ENCODE data around the gene HTRA3. TPM values are rescaled to one million over a fixed set of nuclear protein-coding genes. Genes with fewer than 3 reads are reported as not detected.

HTRA3 gene
- total RNA-seq, 1 donor from 2014 or later: not detected

GRCh38 chr4:8238515-8239053 is 31.0 kb upstream of the HTRA3 start:
- intact Hi-C loops (cut with micrococcal nuclease): no loop called here
- no peaks in the 10 kb centered on the region for H3K4me1 Mint-ChIP-seq
- H3K9me3 Mint-ChIP-seq: no peaks in the 10 kb centered on the region
- H3K27me3 Mint-ChIP-seq: no peaks in the 10 kb centered on the region
- no peak overlapping the region for H3K27ac Mint-ChIP-seq
- no peak for DNase-seq
- H3K36me3 Mint-ChIP-seq (ENCODE audit: low read depth): peaks cover 6% of the 10 kb centered on the region
- no peak overlapping the region for H3K4me3 Mint-ChIP-seq

DNA sequence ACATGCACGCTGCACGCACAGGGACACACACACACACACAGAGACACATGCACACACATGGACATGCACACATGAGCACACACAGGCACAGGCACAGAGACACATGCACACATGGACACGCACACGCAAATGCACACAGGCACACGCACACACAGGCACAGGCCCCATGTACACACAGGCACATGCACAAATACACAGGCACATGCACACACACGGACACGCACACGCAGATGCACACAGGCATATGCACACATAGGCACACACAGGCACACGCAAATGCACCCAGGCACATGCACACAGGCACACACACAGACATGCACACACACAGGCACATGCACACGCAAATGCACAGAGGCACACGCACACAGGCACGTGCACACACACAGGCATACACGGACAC is 30.3 kb upstream of the HTRA3 start:
- Mint-ChIP-seq H3K9me3 (no peaks in the 10 kb centered on the region), H3K4me3 (no peak overlapping the region), H3K27me3 (no peaks in the 10 kb centered on the region), H3K4me1 (no peaks in the 10 kb centered on the region), H3K27ac (no peak overlapping the region), H3K36me3 (ENCODE audit: low read depth) (peaks cover 6% of the 10 kb centered on the region)
- intact Hi-C loops (cut with micrococcal nuclease): no loop called here
- no peak for DNase-seq

DNA sequence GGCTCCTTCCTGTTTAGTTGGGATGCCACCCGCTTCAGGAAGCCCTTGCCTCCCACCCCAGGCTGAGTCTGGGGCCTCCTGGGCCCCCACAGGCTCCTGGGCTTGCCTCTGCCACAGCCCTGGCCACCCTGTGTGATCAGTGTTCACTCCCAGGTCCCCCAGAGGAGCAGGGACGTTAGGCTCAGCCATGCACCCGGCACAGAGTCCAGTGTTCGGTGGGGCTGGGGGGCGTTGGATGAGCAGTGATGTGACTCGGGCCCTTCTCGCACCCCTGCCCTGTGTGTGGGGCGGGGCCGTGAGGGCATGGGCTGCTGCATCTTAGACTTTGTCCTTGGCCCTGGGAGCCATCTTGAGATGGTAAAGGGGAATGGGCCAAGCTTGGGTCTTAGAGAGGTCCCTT is 29.9 kb upstream of the HTRA3 start:
- Mint-ChIP-seq H3K4me1 (no peaks in the 10 kb centered on the region), H3K4me3 (no peak overlapping the region), H3K36me3 (ENCODE audit: low read depth) (peaks cover 6% of the 10 kb centered on the region), H3K9me3 (no peaks in the 10 kb centered on the region), H3K27me3 (no peaks in the 10 kb centered on the region), H3K27ac (no peak overlapping the region)
- intact Hi-C loops (cut with micrococcal nuclease): loop anchor here (10.0 kb wide), 1 partner anchor 355 kb away; the partner anchor contains the start of gene CPZ
- DNase-seq: no peak

GRCh38 chr4:8240211-8241041 is 29.1 kb upstream of the HTRA3 start:
- H3K27ac Mint-ChIP-seq: no peak overlapping the region
- DNase-seq: no peak
- H3K4me3 Mint-ChIP-seq: no peak overlapping the region
- no peaks in the 10 kb centered on the region for H3K9me3 Mint-ChIP-seq
- H3K4me1 Mint-ChIP-seq: no peaks in the 10 kb centered on the region
- H3K36me3 Mint-ChIP-seq (ENCODE audit: low read depth): peaks cover 6% of the 10 kb centered on the region
- intact Hi-C loops (cut with micrococcal nuclease): loop anchor here (10.0 kb wide), 1 partner anchor 354 kb away; the partner anchor contains the start of gene CPZ
- H3K27me3 Mint-ChIP-seq: no peaks in the 10 kb centered on the region

- Mint-ChIP-seq H3K27me3 (no peaks in the 10 kb centered on the region), H3K9me3 (no peaks in the 10 kb centered on the region), H3K36me3 (ENCODE audit: low read depth) (peaks cover 6% of the 10 kb centered on the region), H3K4me1 (no peaks in the 10 kb centered on the region), H3K4me3 (no peak overlapping the region), H3K27ac (no peak overlapping the region)
- DNase-seq: no peak
- intact Hi-C loops (cut with micrococcal nuclease): loop anchor here (10.0 kb wide), 1 partner anchor 354 kb away; the partner anchor contains the start of gene CPZ
Measured at GRCh38 chr4:8241211-8241779, 28.3 kb upstream of the HTRA3 start.

- no peak overlapping the region for H3K4me3 Mint-ChIP-seq
- H3K27me3 Mint-ChIP-seq: no peaks in the 10 kb centered on the region
- intact Hi-C loops (cut with micrococcal nuclease): loop anchor here (1.0 to 10.0 kb wide), 3 partner anchors 65 to 353 kb away; partner anchors contain the start of gene CPZ
- peaks cover 6% of the 10 kb centered on the region for H3K36me3 Mint-ChIP-seq (ENCODE audit: low read depth)
- H3K4me1 Mint-ChIP-seq: no peaks in the 10 kb centered on the region
- no peak overlapping the region for H3K27ac Mint-ChIP-seq
- no peaks in the 10 kb centered on the region for H3K9me3 Mint-ChIP-seq
- DNase-seq: peak; percentile 94
Measured at GRCh38 chr4:8241895-8242696, 27.5 kb upstream of the HTRA3 start.

DNA sequence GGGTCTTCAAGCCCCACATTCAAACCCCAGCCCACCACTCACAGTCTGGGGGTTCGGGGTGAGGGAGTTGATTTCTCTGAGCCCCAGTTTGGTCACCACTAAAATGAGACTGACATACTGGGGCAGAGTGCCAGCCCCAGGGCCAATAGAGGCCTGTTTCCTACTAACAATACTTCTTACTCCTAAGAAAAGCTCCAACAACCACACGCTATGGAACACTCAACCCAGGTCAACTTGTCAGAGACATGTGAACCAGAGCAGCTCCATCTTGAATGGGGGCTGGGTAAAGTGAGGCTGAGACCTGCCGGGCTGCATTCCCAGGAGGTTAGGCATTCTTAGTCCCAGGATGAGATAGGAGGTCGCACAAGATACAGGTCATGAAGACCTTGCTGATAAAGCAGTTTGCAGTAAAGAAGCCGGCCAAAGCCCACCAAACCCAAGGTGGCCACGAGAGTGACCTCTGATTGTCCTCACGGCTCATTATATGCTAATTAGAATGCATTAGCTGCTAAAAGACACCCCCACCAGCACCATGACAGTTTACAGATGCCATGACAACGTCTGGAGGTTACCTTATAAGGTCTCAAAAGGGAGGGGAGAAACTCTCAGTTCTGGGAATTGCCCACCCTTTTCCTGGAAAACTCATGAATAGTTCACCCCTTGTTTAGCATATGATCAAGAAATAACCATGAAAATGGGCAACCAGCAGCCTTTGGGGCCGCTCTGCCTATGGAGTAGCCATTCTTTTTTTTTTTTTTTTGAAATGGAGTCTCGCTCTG is 26.6 kb upstream of the HTRA3 start:
- no peak for DNase-seq
- H3K27ac Mint-ChIP-seq: no peak overlapping the region
- H3K4me1 Mint-ChIP-seq: no peaks in the 10 kb centered on the region
- H3K36me3 Mint-ChIP-seq (ENCODE audit: low read depth): peaks cover 6% of the 10 kb centered on the region
- H3K4me3 Mint-ChIP-seq: no peak overlapping the region
- no peaks in the 10 kb centered on the region for H3K9me3 Mint-ChIP-seq
- H3K27me3 Mint-ChIP-seq: no peaks in the 10 kb centered on the region
- intact Hi-C loops (cut with micrococcal nuclease): loop anchor here (1.0 to 10.0 kb wide), 3 partner anchors 66 to 352 kb away; partner anchors contain the start of gene CPZ

GRCh38 chr4:8244001-8244757 is 25.4 kb upstream of the HTRA3 start:
- no peaks in the 10 kb centered on the region for H3K27me3 Mint-ChIP-seq

DNA sequence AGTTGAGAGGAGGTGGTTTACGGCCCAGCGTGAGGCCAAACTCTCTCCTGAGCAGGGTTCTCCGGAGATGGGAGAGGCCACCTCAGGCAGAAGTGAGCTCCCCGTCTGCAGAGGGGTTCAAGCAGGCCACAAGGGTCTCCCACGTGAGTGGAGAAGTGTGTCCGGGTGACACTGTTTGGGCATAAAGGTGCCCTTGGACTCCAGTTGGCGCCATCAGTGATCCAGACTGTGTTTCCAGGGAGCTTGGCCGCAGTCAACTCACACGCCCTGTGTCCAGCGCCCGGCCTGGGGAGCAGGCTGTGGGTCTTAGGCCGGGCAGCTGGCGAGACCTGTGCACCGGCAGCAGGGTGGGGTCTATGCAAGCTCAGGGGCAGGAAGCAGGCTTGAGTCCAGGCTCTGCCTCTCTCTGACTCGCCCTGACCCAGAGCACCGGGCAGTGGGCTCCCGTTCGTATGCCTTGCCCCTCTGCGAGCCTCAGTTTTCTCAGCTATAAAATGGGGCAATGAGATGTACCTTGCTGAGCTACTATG is 24.6 kb upstream of the HTRA3 start:
- Mint-ChIP-seq H3K36me3 (ENCODE audit: low read depth) (peaks cover 1% of the 10 kb centered on the region), H3K27ac (no peak overlapping the region), H3K4me3 (no peak overlapping the region), H3K4me1 (no peaks in the 10 kb centered on the region), H3K9me3 (no peaks in the 10 kb centered on the region), H3K27me3 (no peaks in the 10 kb centered on the region)
- intact Hi-C loops (cut with micrococcal nuclease): loop anchor here (10.0 kb wide), 1 partner anchor 350 kb away; the partner anchor contains the start of gene CPZ
- no peak for DNase-seq

More at GRCh38 chr4:8244001-8244757, 25.4 kb upstream of the HTRA3 start:
- Mint-ChIP-seq H3K4me3 (no peak overlapping the region), H3K36me3 (ENCODE audit: low read depth) (peaks cover 4% of the 10 kb centered on the region), H3K4me1 (no peaks in the 10 kb centered on the region), H3K9me3 (no peaks in the 10 kb centered on the region), H3K27ac (no peak overlapping the region)
- no peak for DNase-seq
- intact Hi-C loops (cut with micrococcal nuclease): loop anchor here (10.0 kb wide), 1 partner anchor 351 kb away; the partner anchor contains the start of gene CPZ

DNA sequence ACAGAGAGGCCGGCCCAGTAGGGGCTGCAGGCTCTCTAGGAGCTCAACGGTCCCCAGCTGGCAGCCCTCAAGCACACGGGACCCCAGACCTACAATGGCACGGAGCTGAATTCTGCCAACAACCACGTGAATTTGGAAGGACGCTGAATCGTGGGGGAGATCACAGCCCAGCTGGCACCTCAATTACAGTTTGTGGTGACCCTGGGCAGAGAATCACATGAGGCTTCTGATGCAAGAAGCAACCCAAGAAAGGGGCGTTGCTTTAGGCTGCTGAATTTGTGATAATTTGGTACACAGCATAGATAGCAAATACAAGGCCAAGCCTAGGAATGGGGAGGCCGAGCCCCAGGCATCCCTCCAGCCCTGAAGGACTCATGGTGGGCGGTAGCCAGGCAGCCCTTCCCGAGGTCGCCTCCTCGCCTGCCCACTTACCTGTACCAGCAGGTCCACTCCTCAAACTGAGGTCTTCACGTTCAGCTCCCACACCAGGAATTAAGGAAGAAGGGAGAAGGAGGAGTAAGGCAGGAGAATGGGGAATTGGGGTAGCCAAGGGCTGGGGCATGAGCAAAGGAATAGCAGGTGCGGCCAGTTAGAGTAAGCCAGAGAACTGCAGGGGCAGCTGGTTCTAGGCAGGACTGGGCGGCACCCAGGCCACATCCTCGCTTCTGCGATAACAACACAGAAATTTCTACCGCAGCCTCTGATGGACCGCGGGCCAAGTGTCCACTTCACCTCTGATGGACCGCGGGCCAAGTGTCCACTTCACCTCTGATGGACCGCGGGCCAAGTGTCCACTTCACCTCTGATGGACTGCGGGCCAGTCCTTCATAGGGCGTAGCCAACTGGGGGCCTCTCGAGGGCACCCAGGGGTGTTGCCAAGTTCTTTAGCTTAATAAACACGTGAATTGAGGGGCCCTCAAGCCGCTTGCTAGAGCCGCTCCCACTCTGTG is 23.4 kb upstream of the HTRA3 start:
- Mint-ChIP-seq H3K4me1 (no peaks in the 10 kb centered on the region), H3K27me3 (no peaks in the 10 kb centered on the region), H3K27ac (no peak overlapping the region), H3K4me3 (no peak overlapping the region), H3K9me3 (no peaks in the 10 kb centered on the region), H3K36me3 (ENCODE audit: low read depth) (no peaks in the 10 kb centered on the region)
- intact Hi-C loops (cut with micrococcal nuclease): loop anchor here (10.0 kb wide), 1 partner anchor 349 kb away; the partner anchor contains the start of gene CPZ
- no peak for DNase-seq

Measured in activated CD4-positive, alpha-beta T cell treated with anti-CD3 and anti-CD28 coated beads, Interleukin-2, amount 10 ng/mL, durations not matched to agents 24 days and 14 days (primary cell).